HG03378 (cell line): ENCODE results near the gene KIAA1328.

Experiments used
- ATAC-seq: cut with Tn5 transposase; IDR thresholded peaks from one replicate; pipeline ENCODE4 v1.9.1; 2021; ENCODE audit warnings: mild to moderate bottlenecking, moderate library complexity; ENCODE audit not compliant: unreplicated experiment

The KIAA1328 gene

GRCh38 chr18:37199741-37200140, 370.8 kb downstream of the KIAA1328 start:
- no peak for ATAC-seq

GRCh38 chr18:37207343-37207742, 378.4 kb downstream of the KIAA1328 start:
- no peak for ATAC-seq

GRCh38 chr18:37210781-37211180, 381.9 kb downstream of the KIAA1328 start:
- no peak for ATAC-seq

- ATAC-seq = no peak
Measured at GRCh38 chr18:37218022-37218590, 389.2 kb downstream of the KIAA1328 start.

GRCh38 chr18:37219257-37219656, 390.3 kb downstream of the KIAA1328 start:
- no peak for ATAC-seq

- ATAC-seq = no peak
Measured at GRCh38 chr18:37222354-37222998, 393.5 kb downstream of the KIAA1328 start.

- ATAC-seq = no peak
Measured at GRCh38 chr18:37222999-37223378, 394.1 kb downstream of the KIAA1328 start.

GRCh38 chr18:37225279-37225678, 396.4 kb downstream of the KIAA1328 start:
- ATAC-seq = no peak

GRCh38 chr18:37230768-37231167, 401.8 kb downstream of the KIAA1328 start:
- no peak for ATAC-seq

- no peak for ATAC-seq
Measured at GRCh38 chr18:37231251-37231650, 402.3 kb downstream of the KIAA1328 start.

- ATAC-seq = no peak
Measured at GRCh38 chr18:37235583-37235982, 406.7 kb downstream of the KIAA1328 start.

GRCh38 chr18:37238282-37239108, 409.6 kb downstream of the KIAA1328 start:
- ATAC-seq = no peak

GRCh38 chr18:37242091-37242490, 413.2 kb downstream of the KIAA1328 start:
- ATAC-seq = no peak

GRCh38 chr18:37242826-37243560, 414.1 kb downstream of the KIAA1328 start:
- no peak for ATAC-seq

GRCh38 chr18:37243741-37244140, 414.8 kb downstream of the KIAA1328 start:
- ATAC-seq = no peak

GRCh38 chr18:37244618-37245017, 415.7 kb downstream of the KIAA1328 start:
- no peak for ATAC-seq

GRCh38 chr18:37246779-37247340, 417.9 kb downstream of the KIAA1328 start:
- ATAC-seq = no peak

GRCh38 chr18:37247497-37248161, 418.7 kb downstream of the KIAA1328 start:
- ATAC-seq = no peak

- ATAC-seq = no peak
Measured at GRCh38 chr18:37248281-37248680, 419.4 kb downstream of the KIAA1328 start.

- ATAC-seq = no peak
Measured at GRCh38 chr18:37249171-37249886, 420.4 kb downstream of the KIAA1328 start.
